Measurements from ENCODE around the gene TBX18. TPM values are rescaled to one million over a fixed set of nuclear protein-coding genes. Genes with fewer than 3 reads are reported as not detected.

Gene TBX18
- total RNA-seq, 1 donor from 2014 or later = 9.1 TPM

DNA sequence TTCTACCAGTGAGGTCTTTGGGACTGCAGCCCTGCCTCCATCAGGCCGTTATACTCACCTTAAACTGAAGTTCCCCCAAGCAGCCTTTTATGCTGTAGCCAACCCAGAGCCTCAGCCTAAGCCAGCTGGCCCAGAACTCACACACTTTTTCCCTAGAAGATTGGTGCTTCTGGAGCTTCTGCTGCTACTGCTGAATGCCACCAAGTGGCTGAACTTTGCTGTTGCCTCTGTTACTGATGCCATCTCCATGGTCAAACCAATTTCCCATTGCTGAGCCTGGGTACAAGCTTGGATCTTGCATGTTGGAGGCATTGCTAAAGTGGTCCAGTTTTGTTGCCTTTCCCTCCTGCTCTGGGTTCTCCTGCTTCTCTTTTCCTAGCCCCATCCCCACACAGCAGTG is 15.0 kb upstream of the TBX18 start:
- TF ChIP-seq, protein P1, sequence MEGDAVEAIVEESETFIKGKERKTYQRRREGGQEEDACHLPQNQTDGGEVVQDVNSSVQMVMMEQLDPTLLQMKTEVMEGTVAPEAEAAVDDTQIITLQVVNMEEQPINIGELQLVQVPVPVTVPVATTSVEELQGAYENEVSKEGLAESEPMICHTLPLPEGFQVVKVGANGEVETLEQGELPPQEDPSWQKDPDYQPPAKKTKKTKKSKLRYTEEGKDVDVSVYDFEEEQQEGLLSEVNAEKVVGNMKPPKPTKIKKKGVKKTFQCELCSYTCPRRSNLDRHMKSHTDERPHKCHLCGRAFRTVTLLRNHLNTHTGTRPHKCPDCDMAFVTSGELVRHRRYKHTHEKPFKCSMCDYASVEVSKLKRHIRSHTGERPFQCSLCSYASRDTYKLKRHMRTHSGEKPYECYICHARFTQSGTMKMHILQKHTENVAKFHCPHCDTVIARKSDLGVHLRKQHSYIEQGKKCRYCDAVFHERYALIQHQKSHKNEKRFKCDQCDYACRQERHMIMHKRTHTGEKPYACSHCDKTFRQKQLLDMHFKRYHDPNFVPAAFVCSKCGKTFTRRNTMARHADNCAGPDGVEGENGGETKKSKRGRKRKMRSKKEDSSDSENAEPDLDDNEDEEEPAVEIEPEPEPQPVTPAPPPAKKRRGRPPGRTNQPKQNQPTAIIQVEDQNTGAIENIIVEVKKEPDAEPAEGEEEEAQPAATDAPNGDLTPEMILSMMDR (IDR thresholded peaks at IDR 0.05) = peak; percentile 51
- Mint-ChIP-seq H3K4me1 (ENCODE audit: low read depth) (peaks cover 6% of the 10 kb centered on the region), H3K27me3 (ENCODE audit: low read depth) (peaks cover 87% of the 10 kb centered on the region), H3K4me3 (ENCODE audit: unreplicated experiment) (no peak overlapping the region), H3K27ac (ENCODE audit: unreplicated experiment) (no peak overlapping the region), H3K9me3 (ENCODE audit: low read depth) (no peaks in the 10 kb centered on the region), H3K36me3 (ENCODE audit: low read depth) (no peaks in the 10 kb centered on the region)
- DNase-seq (ENCODE audit: low spot score) = no peak

DNA sequence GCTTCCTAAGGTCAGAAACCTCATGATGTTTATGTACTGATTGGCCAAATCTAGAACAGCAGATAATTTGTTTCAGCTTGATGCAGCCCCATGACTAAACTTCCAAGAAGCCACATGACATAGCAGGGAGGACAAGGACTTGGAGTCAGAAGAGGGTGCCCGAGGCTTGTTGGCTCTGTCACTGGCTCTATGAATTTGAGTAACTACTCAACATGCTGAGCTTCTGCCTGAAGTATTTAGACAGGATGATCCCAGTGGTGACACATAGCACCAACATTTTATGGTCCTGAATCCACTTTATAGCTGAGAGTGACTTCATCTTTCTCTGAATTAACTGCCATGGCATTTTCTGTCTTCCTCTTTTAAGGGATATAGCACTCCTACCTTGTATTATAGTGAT is 13.5 kb upstream of the TBX18 start:
- H3K4me3 Mint-ChIP-seq (ENCODE audit: unreplicated experiment) = no peak overlapping the region
- H3K36me3 Mint-ChIP-seq (ENCODE audit: low read depth) = no peaks in the 10 kb centered on the region
- peaks cover 81% of the 10 kb centered on the region for H3K27me3 Mint-ChIP-seq (ENCODE audit: low read depth)
- no peaks in the 10 kb centered on the region for H3K9me3 Mint-ChIP-seq (ENCODE audit: low read depth)
- TF ChIP-seq, protein P1 (IDR thresholded peaks at IDR 0.05) = no peak
- no peak overlapping the region for H3K27ac Mint-ChIP-seq (ENCODE audit: unreplicated experiment)
- peaks cover 13% of the 10 kb centered on the region for H3K4me1 Mint-ChIP-seq (ENCODE audit: low read depth)
- no peak for DNase-seq (ENCODE audit: low spot score)

DNA sequence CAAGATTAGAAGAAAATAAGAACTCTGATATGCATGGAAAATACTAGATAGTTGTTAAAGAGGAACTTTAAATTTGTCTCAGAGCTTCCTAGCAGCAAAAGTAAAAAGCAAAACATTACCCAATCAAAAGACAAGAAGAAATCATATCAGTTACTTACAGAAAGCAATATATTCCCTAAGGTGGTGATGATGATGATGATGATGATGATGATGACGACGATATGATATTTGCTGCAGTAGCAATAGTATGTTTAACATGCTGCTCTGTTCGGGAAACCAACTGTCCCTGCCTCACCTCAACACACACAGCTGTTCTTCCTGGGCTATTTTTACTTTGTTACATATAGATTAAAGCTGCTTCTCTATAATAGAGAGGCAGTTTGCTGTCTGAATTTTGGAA is 12.0 kb upstream of the TBX18 start:
- peaks cover 13% of the 10 kb centered on the region for H3K4me1 Mint-ChIP-seq (ENCODE audit: low read depth)
- H3K9me3 Mint-ChIP-seq (ENCODE audit: low read depth) = no peaks in the 10 kb centered on the region
- TF ChIP-seq, protein P1 (IDR thresholded peaks at IDR 0.05) = no peak
- no peak overlapping the region for H3K4me3 Mint-ChIP-seq (ENCODE audit: unreplicated experiment)
- peaks cover 81% of the 10 kb centered on the region for H3K27me3 Mint-ChIP-seq (ENCODE audit: low read depth)
- no peak for DNase-seq (ENCODE audit: low spot score)
- H3K36me3 Mint-ChIP-seq (ENCODE audit: low read depth) = peaks cover 1% of the 10 kb centered on the region
- H3K27ac Mint-ChIP-seq (ENCODE audit: unreplicated experiment) = no peak overlapping the region

DNA sequence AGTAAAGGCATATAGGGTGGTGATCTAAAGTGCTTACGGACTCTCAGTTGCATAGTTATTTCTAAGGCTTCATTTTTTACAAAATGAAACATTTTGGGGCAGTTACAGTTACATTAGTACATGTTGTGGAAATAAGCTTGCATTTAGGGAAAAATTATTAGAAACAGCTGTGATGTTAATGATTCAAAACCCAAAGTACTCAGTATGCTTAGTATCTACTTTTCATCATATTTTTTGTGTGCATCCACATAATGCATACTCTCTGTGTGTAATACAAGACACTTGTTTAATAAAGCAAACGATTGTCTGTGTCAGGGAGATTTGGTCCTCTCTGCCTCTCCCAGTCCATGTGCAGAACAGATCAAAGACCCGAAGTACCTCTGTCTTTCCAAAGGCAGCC is 11.4 kb upstream of the TBX18 start:
- no peak overlapping the region for H3K4me3 Mint-ChIP-seq (ENCODE audit: unreplicated experiment)
- H3K27me3 Mint-ChIP-seq (ENCODE audit: low read depth) = peaks cover 82% of the 10 kb centered on the region
- peaks cover 13% of the 10 kb centered on the region for H3K4me1 Mint-ChIP-seq (ENCODE audit: low read depth)
- no peaks in the 10 kb centered on the region for H3K9me3 Mint-ChIP-seq (ENCODE audit: low read depth)
- H3K36me3 Mint-ChIP-seq (ENCODE audit: low read depth) = peaks cover 1% of the 10 kb centered on the region
- TF ChIP-seq, protein P1 (IDR thresholded peaks at IDR 0.05) = no peak
- H3K27ac Mint-ChIP-seq (ENCODE audit: unreplicated experiment) = no peak overlapping the region
- no peak for DNase-seq (ENCODE audit: low spot score)

DNA sequence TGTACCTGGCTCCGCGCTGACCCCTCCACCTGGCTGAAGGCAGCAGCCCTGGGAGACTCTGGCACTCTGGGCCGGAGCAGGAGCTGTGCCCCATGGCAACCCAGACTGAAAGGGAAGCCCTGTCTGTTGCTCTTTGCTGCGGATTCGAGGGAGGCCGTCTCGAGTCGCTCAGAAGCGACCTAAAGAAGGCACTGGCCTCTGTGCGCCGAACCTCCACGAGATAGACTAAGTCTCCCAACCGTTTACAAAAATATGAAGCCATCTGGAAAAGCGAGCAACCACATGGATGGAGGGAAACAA is 10.5 kb upstream of the TBX18 start:
- Mint-ChIP-seq H3K36me3 (ENCODE audit: low read depth) (peaks cover 1% of the 10 kb centered on the region), H3K27ac (ENCODE audit: unreplicated experiment) (no peak overlapping the region), H3K4me3 (ENCODE audit: unreplicated experiment) (no peak overlapping the region), H3K4me1 (ENCODE audit: low read depth) (peaks cover 13% of the 10 kb centered on the region), H3K9me3 (ENCODE audit: low read depth) (no peaks in the 10 kb centered on the region), H3K27me3 (ENCODE audit: low read depth) (peaks cover 77% of the 10 kb centered on the region)
- DNase-seq (ENCODE audit: low spot score) = no peak
- TF ChIP-seq, protein P1 (IDR thresholded peaks at IDR 0.05) = no peak

All from chondrocyte (in vitro differentiated cells).